Naive B cell (primary cell): ENCODE results near the gene NFATC1. TPM values are rescaled to one million over a fixed set of nuclear protein-coding genes. Genes with fewer than 3 reads are reported as not detected.

Experiments
- ATAC-seq, 2 donors: fragments of 150-1000 bp; cut with Tn5 transposase; 2 replicates each; pipeline ENCODE4 v1.10.0; 2021; ENCODE audit warnings: low read depth in 2 of 2, mild to moderate bottlenecking in 2 of 2, moderate library complexity in 2 of 2
- DNase-seq: peaks from one replicate; pipeline ENCODE4 v3.0.0; 2022
- H3K27ac Mint-ChIP-seq, 6 donors: one replicate each; pipeline ENCODE4 v1.8.0; 2020 to 2022; ENCODE audit warnings: mild to moderate bottlenecking in 6 of 6, mixed read lengths in 6 of 6, moderate library complexity in 5 of 6, inconsistent platforms in 2 of 6
- H3K27me3 Mint-ChIP-seq, 3 donors: one replicate each; pipeline ENCODE4 v1.8.0; 2021 to 2022; ENCODE audit warnings: mixed read lengths in 3 of 3, mild to moderate bottlenecking in 1 of 3
- H3K36me3 Mint-ChIP-seq, 2 donors: one replicate each; pipeline ENCODE4 v1.8.0; 2020 to 2022; ENCODE audit warnings: mixed read lengths in 2 of 2, inconsistent platforms in 1 of 2, mild to moderate bottlenecking in 1 of 2
- H3K4me1 Mint-ChIP-seq, 3 donors: one replicate each; pipeline ENCODE4 v1.8.0; 2020 to 2022; ENCODE audit warnings: mixed read lengths in 3 of 3, inconsistent platforms in 1 of 3, mild to moderate bottlenecking in 1 of 3, moderate library complexity in 1 of 3
- H3K4me3 Mint-ChIP-seq, 8 donors: one replicate each; pipeline ENCODE4 v1.8.0; 2020 to 2022; ENCODE audit warnings: mild to moderate bottlenecking in 8 of 8, mixed read lengths in 8 of 8, moderate library complexity in 8 of 8, inconsistent platforms in 2 of 8
- H3K9me3 Mint-ChIP-seq, 7 donors: one replicate each; pipeline ENCODE4 v1.8.0; 2020 to 2022; ENCODE audit warnings: mixed read lengths in 7 of 7, mild to moderate bottlenecking in 5 of 7, inconsistent platforms in 2 of 7, moderate library complexity in 1 of 7
- polyA plus RNA-seq, 6 donors: library from polyadenylated mRNA; unstranded; fragments of 300-500 nt; fragmentation: Illumina TruSeq; gene quantifications; one replicate each; pipeline ENCODE4 v1.2.3, GENCODE V29; 2021; ENCODE audit warnings: low read depth in 6 of 6

Gene NFATC1
- polyA plus RNA-seq, 6 donors from 2014 or later, result 35.7 to 77.8 (median 51.1) TPM

- Mint-ChIP-seq H3K4me1 (peaks cover 58 to 78% (median 71%) of the 10 kb centered on the region in 3 donors), H3K36me3 (peaks cover 0 to 3% of the 10 kb centered on the region in 2 donors), H3K27me3 (no peaks in the 10 kb centered on the region), H3K27ac (peak overlapping the region; percentile 99 to 100 (median 100)), H3K9me3 (no peaks in the 10 kb centered on the region), H3K4me3 (peak overlapping the region; percentile 82 to 96 (median 89))
- ATAC-seq (no peak), DNase-seq (no peak)
Observed at GRCh38 chr18:79522451-79523205, 126.9 kb downstream of the NFATC1 start.

- Mint-ChIP-seq H3K4me3 (peak overlapping the region; percentile 82 to 96 (median 89)), H3K4me1 (peaks cover 55 to 72% (median 64%) of the 10 kb centered on the region in 3 donors), H3K36me3 (peaks cover 0 to 5% of the 10 kb centered on the region in 2 donors), H3K27ac (peak overlapping the region; percentile 99 to 100 (median 100)), H3K9me3 (no peaks in the 10 kb centered on the region), H3K27me3 (no peaks in the 10 kb centered on the region)
- DNase-seq (no peak), ATAC-seq (peak; percentile 47 to 63)
Observed at GRCh38 chr18:79523206-79523735, 127.5 kb downstream of the NFATC1 start.

- Mint-ChIP-seq H3K27me3 (no peaks in the 10 kb centered on the region), H3K27ac (peak overlapping the region; percentile 99 to 100 (median 100)), H3K36me3 (peaks cover 0 to 5% of the 10 kb centered on the region in 2 donors), H3K4me3 (peak overlapping the region; percentile 82 to 96 (median 89)), H3K4me1 (peaks cover 57 to 69% (median 62%) of the 10 kb centered on the region in 3 donors), H3K9me3 (no peaks in the 10 kb centered on the region)
- DNase-seq (peak; percentile 89), ATAC-seq (peak; percentile 81 to 82)
Observed at GRCh38 chr18:79523736-79524180, 128.0 kb downstream of the NFATC1 start.

GRCh38 chr18:79524181-79525078 lies 128.7 kb downstream of the NFATC1 start:
- Mint-ChIP-seq H3K27me3 (no peaks in the 10 kb centered on the region), H3K4me1 (peaks cover 59 to 71% (median 64%) of the 10 kb centered on the region in 3 donors), H3K27ac (peak overlapping the region; percentile 99 to 100 (median 100)), H3K36me3 (peaks cover 0 to 5% of the 10 kb centered on the region in 2 donors), H3K4me3 (peak overlapping the region; percentile 82 to 96 (median 89)), H3K9me3 (no peaks in the 10 kb centered on the region)
- DNase-seq (peak; percentile 58), ATAC-seq (peak; percentile 24 to 37)

- H3K9me3 Mint-ChIP-seq, result no peaks in the 10 kb centered on the region
- DNase-seq (no peak), ATAC-seq (no peak)
- no peaks in the 10 kb centered on the region for H3K27me3 Mint-ChIP-seq
- H3K27ac Mint-ChIP-seq, result peak overlapping the region in 5 of 6 donors; percentile 81 to 99 (median 95)
- H3K36me3 Mint-ChIP-seq, result peaks cover 0 to 5% of the 10 kb centered on the region in 2 donors
- H3K4me3 Mint-ChIP-seq, result peak overlapping the region in 6 of 8 donors; percentile 60 to 82 (median 66)
- H3K4me1 Mint-ChIP-seq, result peaks cover 46 to 57% (median 50%) of the 10 kb centered on the region in 3 donors
Observed at GRCh38 chr18:79525556-79526467, 130.1 kb downstream of the NFATC1 start.

GRCh38 chr18:79526468-79527460 lies 131.0 kb downstream of the NFATC1 start:
- Mint-ChIP-seq H3K9me3 (no peaks in the 10 kb centered on the region), H3K27me3 (no peaks in the 10 kb centered on the region), H3K27ac (peak overlapping the region in 5 of 6 donors; percentile 15 to 99 (median 67)), H3K4me1 (peaks cover 36 to 48% (median 42%) of the 10 kb centered on the region in 3 donors), H3K36me3 (peaks cover 5% of the 10 kb centered on the region in 2 donors), H3K4me3 (peak overlapping the region in 3 of 8 donors; percentile 12 to 58 (median 20))
- ATAC-seq, result no peak
- no peak for DNase-seq

GRCh38 chr18:79527656-79528315 lies 132.1 kb downstream of the NFATC1 start:
- ATAC-seq (no peak), DNase-seq (no peak)
- Mint-ChIP-seq H3K27me3 (no peaks in the 10 kb centered on the region), H3K27ac (peak overlapping the region; percentile 50 to 99 (median 83)), H3K4me1 (peaks cover 31 to 38% (median 37%) of the 10 kb centered on the region in 3 donors), H3K9me3 (no peaks in the 10 kb centered on the region), H3K4me3 (peak overlapping the region in 1 of 8 donors; percentile 17), H3K36me3 (peaks cover 5% of the 10 kb centered on the region in 2 donors)

- H3K9me3 Mint-ChIP-seq, result no peaks in the 10 kb centered on the region
- no peaks in the 10 kb centered on the region for H3K27me3 Mint-ChIP-seq
- H3K36me3 Mint-ChIP-seq, result peaks cover 5% of the 10 kb centered on the region in 2 donors
- no peak for DNase-seq
- H3K4me3 Mint-ChIP-seq, result peak overlapping the region in 1 of 8 donors; percentile 2
- H3K4me1 Mint-ChIP-seq, result peaks cover 27 to 32% (median 31%) of the 10 kb centered on the region in 3 donors
- ATAC-seq, result no peak
- peak overlapping the region in 4 of 6 donors; percentile 29 to 84 (median 59) for H3K27ac Mint-ChIP-seq
Observed at GRCh38 chr18:79528316-79528695, 132.6 kb downstream of the NFATC1 start.

- Mint-ChIP-seq H3K27me3 (no peaks in the 10 kb centered on the region), H3K4me3 (peak overlapping the region in 1 of 8 donors; percentile 2), H3K4me1 (peaks cover 24 to 27% (median 26%) of the 10 kb centered on the region in 3 donors), H3K27ac (peak overlapping the region in 4 of 6 donors; percentile 33 to 68 (median 48)), H3K9me3 (no peaks in the 10 kb centered on the region), H3K36me3 (peaks cover 5% of the 10 kb centered on the region in 2 donors)
- ATAC-seq (peak; percentile 17 to 41), DNase-seq (peak; percentile 76)
Observed at GRCh38 chr18:79528846-79529245, 133.1 kb downstream of the NFATC1 start.

- no peak for ATAC-seq
- Mint-ChIP-seq H3K9me3 (no peaks in the 10 kb centered on the region), H3K27ac (peak overlapping the region in 1 of 6 donors; percentile 34), H3K4me1 (peaks cover 22% of the 10 kb centered on the region in 3 donors), H3K4me3 (peak overlapping the region in 1 of 8 donors; percentile 16), H3K27me3 (no peaks in the 10 kb centered on the region), H3K36me3 (peaks cover 5% of the 10 kb centered on the region in 2 donors)
- no peak for DNase-seq
Observed at GRCh38 chr18:79529296-79529695, 133.6 kb downstream of the NFATC1 start.

- DNase-seq (no peak), ATAC-seq (no peak)
- Mint-ChIP-seq H3K36me3 (peaks cover 5% of the 10 kb centered on the region in 2 donors), H3K27ac (peak overlapping the region in 3 of 6 donors; percentile 21 to 49 (median 26)), H3K9me3 (no peaks in the 10 kb centered on the region), H3K4me3 (peak overlapping the region in 2 of 8 donors; percentile 32 to 63), H3K4me1 (peaks cover 16 to 18% (median 17%) of the 10 kb centered on the region in 3 donors), H3K27me3 (no peaks in the 10 kb centered on the region)
Observed at GRCh38 chr18:79529991-79530390, 134.3 kb downstream of the NFATC1 start.
